Prostate gland (tissue), 2 donors: ENCODE data around the gene PDE4D. TPM values are rescaled to one million over a fixed set of nuclear protein-coding genes. Genes with fewer than 3 reads are reported as not detected.

Experiments
- DNase-seq: peaks from one replicate; pipeline ENCODE4 v3.0.0-alpha.2; 2019; ENCODE audit warnings: low spot score
- H3K27ac ChIP-seq, 2 donors: fragments of 200-600 bp; sonication (generic); 2 replicates each; pipeline ENCODE4 v1.5.1; 2017 to 2019
- H3K27me3 ChIP-seq: fragments of 200-600 bp; sonication (generic); replicated peaks from 2 replicates; pipeline ENCODE4 v1.5.1; 2019; ENCODE audit not compliant: insufficient read depth
- H3K36me3 ChIP-seq, 2 donors: fragments of 200-600 bp; sonication (generic); 1 replicate in 1 of 2; 2 replicates in 1 of 2; pipeline versions ENCODE4 v1.5.1 to v1.8.1; 2017 to 2019
- H3K4me1 ChIP-seq: fragments of 200-600 bp; sonication (generic); replicated peaks from 2 replicates; pipeline ENCODE4 v1.5.1; 2019
- H3K4me3 ChIP-seq, 2 donors: fragments of 200-600 bp; sonication (generic); 2 replicates each; pipeline ENCODE4 v1.5.1; 2017 to 2019
- H3K9me3 ChIP-seq: fragments of 200-600 bp; sonication (generic); 2 replicates; pipeline ENCODE4 v1.5.1; 2017
- POLR2A ChIP-seq: fragments of 450-650 bp; IDR thresholded peaks from one replicate; pipeline ENCODE4 v1.6.1; 2016; ENCODE audit warnings: antibody characterized with exemption, mild to moderate bottlenecking
- POLR2AphosphoS5 ChIP-seq: sonication (generic); formaldehyde crosslinking; IDR thresholded peaks from one replicate; pipeline ENCODE4 v1.6.1; 2017; ENCODE audit warnings: antibody characterized with exemption
- WGBS: methylation state at CpG from one replicate; pipeline ENCODE4 v1.1.5; 2018; 5-methylcytosine and 5-hydroxymethylcytosine counted together
- intact Hi-C: fragments of 100-400 bp; cut with DNase I; formaldehyde crosslinking; loops from one replicate; pipeline ENCODE4 v1.14.2; 2022
- total RNA-seq, 2 donors: library from RNA; depleted of rRNA; stranded (reverse); fragments of >200 nt; gene quantifications; one replicate each; pipeline ENCODE4 v1.1.0, GENCODE V29; 2016
- TF ChIP-seq, protein P1 (sequence below), 4 experiments: fragments of 200-600 bp in 2 of 4; fragments of 450-650 bp in 2 of 4; sonication (generic) in 2 of 4; IDR thresholded peaks; 1 replicate in 3 of 4; 2 replicates in 1 of 4; pipeline ENCODE4 v1.5.1; 2016 to 2019; ENCODE audit warnings: antibody characterized with exemption in 4 of 4, mild to moderate bottlenecking in 2 of 4, moderate library complexity in 2 of 4

Gene PDE4D
- total RNA-seq, 2 donors from 2014 or later, result 64.2 to 75.6 TPM

GRCh38 chr5:59436364-59437148 lies 457.0 kb downstream of the PDE4D start:
- DNase-seq, result no peak
- intact Hi-C loops, result no loop called here

GRCh38 chr5:59433174-59433573 lies 460.4 kb downstream of the PDE4D start:
- no peak for DNase-seq
- intact Hi-C loops, result no loop called here
- WGBS, result 67% methylated on average over 1 of the region's 1 CpG
- H3K36me3 ChIP-seq, result no peaks in the 10 kb centered on the region
- TF ChIP-seq, protein P1, sequence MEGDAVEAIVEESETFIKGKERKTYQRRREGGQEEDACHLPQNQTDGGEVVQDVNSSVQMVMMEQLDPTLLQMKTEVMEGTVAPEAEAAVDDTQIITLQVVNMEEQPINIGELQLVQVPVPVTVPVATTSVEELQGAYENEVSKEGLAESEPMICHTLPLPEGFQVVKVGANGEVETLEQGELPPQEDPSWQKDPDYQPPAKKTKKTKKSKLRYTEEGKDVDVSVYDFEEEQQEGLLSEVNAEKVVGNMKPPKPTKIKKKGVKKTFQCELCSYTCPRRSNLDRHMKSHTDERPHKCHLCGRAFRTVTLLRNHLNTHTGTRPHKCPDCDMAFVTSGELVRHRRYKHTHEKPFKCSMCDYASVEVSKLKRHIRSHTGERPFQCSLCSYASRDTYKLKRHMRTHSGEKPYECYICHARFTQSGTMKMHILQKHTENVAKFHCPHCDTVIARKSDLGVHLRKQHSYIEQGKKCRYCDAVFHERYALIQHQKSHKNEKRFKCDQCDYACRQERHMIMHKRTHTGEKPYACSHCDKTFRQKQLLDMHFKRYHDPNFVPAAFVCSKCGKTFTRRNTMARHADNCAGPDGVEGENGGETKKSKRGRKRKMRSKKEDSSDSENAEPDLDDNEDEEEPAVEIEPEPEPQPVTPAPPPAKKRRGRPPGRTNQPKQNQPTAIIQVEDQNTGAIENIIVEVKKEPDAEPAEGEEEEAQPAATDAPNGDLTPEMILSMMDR (IDR thresholded peaks at IDR 0.05), result no peak
- no peak for TF ChIP-seq POLR2AphosphoS5
- no peak for TF ChIP-seq POLR2A
- H3K4me3 ChIP-seq, result no peak overlapping the region
- H3K4me1 ChIP-seq, result no peaks in the 10 kb centered on the region
- no peak overlapping the region for H3K27ac ChIP-seq
- no peaks in the 10 kb centered on the region for H3K27me3 ChIP-seq
- no peaks in the 10 kb centered on the region for H3K9me3 ChIP-seq

More at GRCh38 chr5:59436364-59437148, 457.0 kb downstream of the PDE4D start:
- no peak overlapping the region for H3K4me3 ChIP-seq
- H3K4me1 ChIP-seq, result no peaks in the 10 kb centered on the region
- H3K27ac ChIP-seq, result no peak overlapping the region
- no peaks in the 10 kb centered on the region for H3K27me3 ChIP-seq
- H3K9me3 ChIP-seq, result no peaks in the 10 kb centered on the region
- WGBS, result 39% methylated on average over 5 of the region's 5 CpGs
- TF ChIP-seq, protein P1 (IDR thresholded peaks at IDR 0.05), result no peak
- no peak for TF ChIP-seq POLR2AphosphoS5
- no peak for TF ChIP-seq POLR2A
- no peaks in the 10 kb centered on the region for H3K36me3 ChIP-seq

DNA sequence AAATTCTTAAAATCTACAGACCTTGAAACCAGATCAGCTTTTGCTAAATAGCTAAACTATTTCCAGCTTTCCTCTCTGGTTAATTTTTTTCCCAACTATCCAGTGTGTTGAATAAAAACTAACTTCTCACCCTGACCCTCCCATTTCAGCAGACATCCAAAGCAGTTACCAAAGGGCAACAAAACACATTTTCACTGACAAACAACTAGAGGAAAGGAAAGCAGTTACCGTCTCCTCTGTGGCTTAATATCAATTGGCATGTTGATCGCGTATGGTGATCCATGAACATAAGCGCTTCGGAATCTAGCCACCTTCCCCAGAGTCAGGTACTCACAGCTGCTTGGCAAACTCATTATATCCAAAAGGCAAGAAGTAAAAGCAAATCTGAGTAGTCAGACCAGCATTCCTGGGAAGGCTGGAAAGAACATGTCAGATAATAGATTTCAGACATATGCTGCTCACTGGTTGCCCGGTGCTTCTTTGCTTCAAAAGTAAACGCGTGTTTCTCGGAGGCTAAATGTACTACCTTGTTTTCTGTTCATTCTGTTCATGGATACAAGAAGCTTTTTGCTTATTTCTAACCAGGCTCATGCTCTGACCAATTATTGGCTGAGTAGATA lies 463.4 kb downstream of the PDE4D start:
- no peaks in the 10 kb centered on the region for H3K27me3 ChIP-seq
- no peaks in the 10 kb centered on the region for H3K36me3 ChIP-seq
- no peak overlapping the region for H3K4me3 ChIP-seq
- H3K9me3 ChIP-seq, result no peaks in the 10 kb centered on the region
- DNase-seq, result no peak
- no peaks in the 10 kb centered on the region for H3K4me1 ChIP-seq
- no peak overlapping the region for H3K27ac ChIP-seq
- intact Hi-C loops, result no loop called here
- WGBS, result 92% methylated on average over 9 of the region's 9 CpGs
- TF ChIP-seq POLR2AphosphoS5, result no peak

DNA sequence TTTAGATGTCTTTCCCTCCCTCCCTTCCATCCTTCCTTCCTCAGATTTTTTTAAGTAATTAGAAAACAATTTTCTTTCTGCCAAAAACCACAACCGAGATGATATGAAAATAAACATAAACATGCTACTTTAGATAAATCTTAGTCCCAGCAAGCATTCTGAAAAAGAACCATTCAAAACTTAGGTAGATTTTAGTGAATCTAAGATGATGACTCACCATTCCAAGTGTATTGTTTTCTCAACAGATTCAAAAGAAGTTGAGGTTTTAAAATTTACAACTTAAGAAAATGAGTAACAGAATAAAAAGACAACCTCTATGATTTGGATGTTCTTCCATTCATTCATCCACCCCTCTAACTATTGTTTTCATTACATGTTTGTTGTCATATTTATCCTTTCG lies 465.1 kb downstream of the PDE4D start:
- Histone ChIP-seq H3K4me3 (no peak overlapping the region), H3K27ac (no peak overlapping the region), H3K27me3 (no peaks in the 10 kb centered on the region), H3K4me1 (no peaks in the 10 kb centered on the region), H3K36me3 (no peaks in the 10 kb centered on the region), H3K9me3 (no peaks in the 10 kb centered on the region)
- TF ChIP-seq POLR2AphosphoS5 (no peak), POLR2A (no peak)
- TF ChIP-seq, protein P1 (IDR thresholded peaks at IDR 0.05), result no peak
- 87% methylated on average over 2 of the region's 2 CpGs for WGBS
- DNase-seq, result no peak
- intact Hi-C loops, result no loop called here

DNA sequence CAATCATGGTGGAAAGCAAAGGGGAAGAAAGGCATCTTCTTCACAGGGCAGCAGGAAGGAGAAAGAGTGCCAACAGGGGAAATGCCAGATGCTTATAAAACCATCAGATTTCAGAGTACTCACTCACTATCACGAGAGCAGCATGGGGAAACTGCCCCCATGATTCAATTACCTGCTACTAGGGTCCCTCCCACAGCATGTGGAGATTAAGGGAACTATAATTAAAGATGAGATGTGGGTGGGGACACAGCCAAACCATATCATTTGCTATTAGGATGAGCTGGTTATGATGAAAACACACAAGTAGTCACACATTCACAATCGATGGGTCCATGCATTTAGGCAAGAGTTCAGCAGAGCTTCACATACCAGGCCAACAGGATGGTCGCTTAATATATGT lies 469.0 kb downstream of the PDE4D start:
- H3K36me3 ChIP-seq, result no peaks in the 10 kb centered on the region
- no peaks in the 10 kb centered on the region for H3K4me1 ChIP-seq
- intact Hi-C loops, result no loop called here
- DNase-seq, result no peak
- no peaks in the 10 kb centered on the region for H3K27me3 ChIP-seq
- WGBS, result 89% methylated on average over 3 of the region's 3 CpGs
- no peak overlapping the region for H3K4me3 ChIP-seq
- H3K9me3 ChIP-seq, result no peaks in the 10 kb centered on the region
- no peak overlapping the region for H3K27ac ChIP-seq
- TF ChIP-seq POLR2A (no peak), POLR2AphosphoS5 (no peak)
- TF ChIP-seq, protein P1 (IDR thresholded peaks at IDR 0.05), result no peak
